HG02981 (cell line): ENCODE measurements around the gene FLOT1.

Experiments
- ATAC-seq: cut with Tn5 transposase; IDR thresholded peaks from one replicate; pipeline ENCODE4 v1.9.1; 2021; ENCODE audit warnings: mild to moderate bottlenecking, moderate library complexity; ENCODE audit not compliant: unreplicated experiment

The FLOT1 gene

GRCh38 chr6:30682143-30683117, 60.1 kb downstream of the FLOT1 start:
- ATAC-seq, result peak; percentile 33

- no peak for ATAC-seq
Measured at GRCh38 chr6:30681766-30682142, 60.7 kb downstream of the FLOT1 start.

- no peak for ATAC-seq
Measured at GRCh38 chr6:30679765-30680535, 62.5 kb downstream of the FLOT1 start.

GRCh38 chr6:30678964-30679726, 63.3 kb downstream of the FLOT1 start:
- no peak for ATAC-seq
